ENCODE data around the gene ULK3.

- TF ChIP-seq GATA3 (IDR thresholded peaks at IDR 0.05; ENCODE audit: low read depth, low read length) (no peak), GATA2 (IDR thresholded peaks at IDR 0.05; ENCODE audit: low read depth, low read length) (no peak)
These were observed 56.3 kb downstream of the ULK3 start for GRCh38 chr15:74786551-74787165.

Data from SH-SY5Y (cell line).